Measurements from ENCODE around the gene TMEM181. TPM values are rescaled to one million over a fixed set of nuclear protein-coding genes. Genes with fewer than 3 reads are reported as not detected.

The TMEM181 gene, protein sequence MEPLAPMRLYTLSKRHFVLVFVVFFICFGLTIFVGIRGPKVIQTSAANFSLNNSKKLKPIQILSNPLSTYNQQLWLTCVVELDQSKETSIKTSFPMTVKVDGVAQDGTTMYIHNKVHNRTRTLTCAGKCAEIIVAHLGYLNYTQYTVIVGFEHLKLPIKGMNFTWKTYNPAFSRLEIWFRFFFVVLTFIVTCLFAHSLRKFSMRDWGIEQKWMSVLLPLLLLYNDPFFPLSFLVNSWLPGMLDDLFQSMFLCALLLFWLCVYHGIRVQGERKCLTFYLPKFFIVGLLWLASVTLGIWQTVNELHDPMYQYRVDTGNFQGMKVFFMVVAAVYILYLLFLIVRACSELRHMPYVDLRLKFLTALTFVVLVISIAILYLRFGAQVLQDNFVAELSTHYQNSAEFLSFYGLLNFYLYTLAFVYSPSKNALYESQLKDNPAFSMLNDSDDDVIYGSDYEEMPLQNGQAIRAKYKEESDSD
- total RNA-seq, result 10 to 100 TPM; 21.6 to 31.6 (median 26.0) TPM

DNA sequence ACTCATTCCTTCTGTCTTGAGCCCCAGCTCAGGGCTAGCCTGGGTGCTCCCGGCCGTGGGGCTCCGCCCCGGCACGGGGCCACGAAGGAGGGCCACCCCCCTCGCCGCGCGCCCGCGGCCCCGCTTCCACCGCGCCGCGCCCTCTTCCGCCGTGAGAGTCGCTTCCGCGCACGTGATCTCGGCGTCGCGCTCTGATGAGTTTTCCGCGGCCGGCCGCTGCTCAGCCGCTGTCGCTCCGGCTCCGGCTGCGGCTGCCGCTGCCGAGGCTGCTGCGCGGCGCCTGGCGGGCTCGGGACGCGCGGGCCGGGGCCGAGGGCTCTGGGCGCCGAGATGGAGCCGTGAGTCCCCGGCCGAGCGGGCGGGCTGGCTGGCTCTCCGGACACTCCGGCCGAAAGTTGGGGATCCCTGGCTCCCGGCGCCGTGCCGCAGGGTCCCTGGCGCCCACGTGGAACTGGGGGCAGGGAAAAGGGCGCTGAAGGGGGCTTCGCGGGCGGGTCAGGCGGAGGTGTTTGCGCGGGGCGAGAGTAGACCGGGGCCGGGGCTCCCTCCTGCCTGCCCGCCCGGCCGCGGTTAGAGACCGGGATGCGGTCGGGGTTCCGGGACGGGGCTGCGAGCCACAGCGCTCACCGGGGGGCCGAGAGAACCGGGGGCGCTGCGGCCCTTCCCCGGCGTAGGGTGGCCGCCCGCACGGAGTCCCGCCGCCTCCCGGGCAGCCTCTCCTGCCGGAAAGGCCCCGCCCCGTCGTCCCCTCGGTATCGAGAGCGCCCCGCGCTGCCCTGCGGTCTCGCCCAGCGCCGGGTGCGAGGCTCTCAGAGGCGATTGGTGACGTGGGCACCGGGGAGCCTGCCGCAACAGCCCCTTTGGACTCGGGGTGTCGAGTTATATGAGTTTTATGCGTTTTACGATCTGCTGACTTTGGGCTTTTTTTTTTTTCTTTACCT lies at the start of gene TMEM181:
TSS of gene TMEM181 (plus strand) at position 197 of the 941 bp plus-strand sequence. CDS start at position 331, 134 bp downstream.
- Histone ChIP-seq H3K4me1 (peaks cover 15 to 35% (median 23%) of the 10 kb centered on the region in 4 donors), H3K4me3 (peak within 1 kb of the TSS; percentile 80 to 100 (median 98)), H3K9me3 (no peaks in the 10 kb centered on the region), H3K27me3 (peaks cover 0 to 5% (median 0%) of the 10 kb centered on the region in 4 donors), H3K27ac (replicated peaks in 1 of 4) (peak within 1 kb of the TSS; percentile 86 to 98 (median 96)), H3K36me3 (no peaks in the 10 kb centered on the region)
- WGBS, result 0% methylated on average over 19 of the region's 120 CpGs
- TF ChIP-seq POLR2A (IDR thresholded peaks at IDR 0.05; ENCODE audit: low read depth) (peak; percentile 24), POLR2AphosphoS5 (IDR thresholded peaks at IDR 0.05) (peak; percentile 80 to 87), EP300 (IDR thresholded peaks at IDR 0.05) (no peak)
- intact Hi-C loops (cut with DNase I), result loop anchor here (5.0 kb wide), 1 partner anchor 328 kb away; no protein-coding TSS in a partner anchor
- peak; percentile 96 for DNase-seq (ENCODE audit: extremely low spot score)

DNA sequence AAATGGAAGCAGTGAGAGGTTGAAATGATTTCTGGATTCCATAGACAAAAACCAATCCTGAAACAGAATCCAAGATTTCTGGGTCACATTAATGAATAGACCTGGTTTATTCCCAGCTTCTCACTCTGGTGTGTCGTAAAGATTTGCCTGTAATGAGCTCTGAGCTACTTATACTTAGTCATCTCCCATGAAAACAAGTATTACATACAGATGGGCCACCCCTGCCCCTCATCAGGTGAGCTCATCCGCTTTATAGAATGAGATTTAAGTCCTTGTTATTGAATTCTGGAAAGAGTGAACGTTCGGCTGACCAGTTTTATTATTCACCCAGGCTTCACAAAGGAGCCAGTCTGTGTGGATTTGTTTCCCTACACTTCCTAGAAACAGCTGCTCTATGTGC lies 47.1 kb upstream of the TMEM181 start:
- 86% methylated on average over 4 of the region's 4 CpGs for WGBS
- TF ChIP-seq POLR2AphosphoS5 (IDR thresholded peaks at IDR 0.05) (no peak), POLR2A (IDR thresholded peaks at IDR 0.05; ENCODE audit: low read depth) (no peak), EP300 (IDR thresholded peaks at IDR 0.05) (no peak)
- TF ChIP-seq, protein P1, sequence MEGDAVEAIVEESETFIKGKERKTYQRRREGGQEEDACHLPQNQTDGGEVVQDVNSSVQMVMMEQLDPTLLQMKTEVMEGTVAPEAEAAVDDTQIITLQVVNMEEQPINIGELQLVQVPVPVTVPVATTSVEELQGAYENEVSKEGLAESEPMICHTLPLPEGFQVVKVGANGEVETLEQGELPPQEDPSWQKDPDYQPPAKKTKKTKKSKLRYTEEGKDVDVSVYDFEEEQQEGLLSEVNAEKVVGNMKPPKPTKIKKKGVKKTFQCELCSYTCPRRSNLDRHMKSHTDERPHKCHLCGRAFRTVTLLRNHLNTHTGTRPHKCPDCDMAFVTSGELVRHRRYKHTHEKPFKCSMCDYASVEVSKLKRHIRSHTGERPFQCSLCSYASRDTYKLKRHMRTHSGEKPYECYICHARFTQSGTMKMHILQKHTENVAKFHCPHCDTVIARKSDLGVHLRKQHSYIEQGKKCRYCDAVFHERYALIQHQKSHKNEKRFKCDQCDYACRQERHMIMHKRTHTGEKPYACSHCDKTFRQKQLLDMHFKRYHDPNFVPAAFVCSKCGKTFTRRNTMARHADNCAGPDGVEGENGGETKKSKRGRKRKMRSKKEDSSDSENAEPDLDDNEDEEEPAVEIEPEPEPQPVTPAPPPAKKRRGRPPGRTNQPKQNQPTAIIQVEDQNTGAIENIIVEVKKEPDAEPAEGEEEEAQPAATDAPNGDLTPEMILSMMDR (IDR thresholded peaks at IDR 0.05), result no peak
- intact Hi-C loops (cut with DNase I), result loop anchor here (10.0 kb wide), 1 partner anchor 288 kb away; no protein-coding TSS in a partner anchor

DNA sequence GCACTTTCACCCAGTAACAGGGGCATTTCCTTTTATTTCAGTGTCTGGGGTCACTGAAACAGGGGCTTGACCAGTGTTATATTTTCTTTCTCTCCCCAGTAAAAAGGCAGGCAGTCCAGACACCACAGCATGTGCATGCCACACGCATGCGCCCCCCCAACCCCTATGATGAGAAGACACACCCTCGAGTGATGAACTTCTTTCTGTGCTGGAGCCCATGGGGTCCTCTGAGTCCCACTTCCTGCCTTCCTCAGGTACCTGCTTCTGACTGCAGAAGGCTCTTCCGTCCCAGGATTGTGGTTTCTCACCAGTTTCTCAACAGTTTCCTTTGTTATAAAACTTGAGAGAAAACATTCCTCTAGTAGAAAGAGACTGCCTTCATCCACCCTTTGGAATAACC lies 45.7 kb upstream of the TMEM181 start:
- Histone ChIP-seq H3K4me3 (no peak overlapping the region), H3K4me1 (peaks cover 9 to 17% (median 13%) of the 10 kb centered on the region in 4 donors), H3K36me3 (no peaks in the 10 kb centered on the region), H3K9me3 (no peaks in the 10 kb centered on the region), H3K27ac (replicated peaks in 1 of 4) (no peak overlapping the region), H3K27me3 (peaks cover 0 to 31% (median 14%) of the 10 kb centered on the region in 4 donors)
- WGBS, result 84% methylated on average over 4 of the region's 4 CpGs
- intact Hi-C loops (cut with DNase I), result loop anchor here (10.0 kb wide), 1 partner anchor 289 kb away; no protein-coding TSS in a partner anchor
- no peak for TF ChIP-seq POLR2A (IDR thresholded peaks at IDR 0.05; ENCODE audit: low read depth)
- no peak for TF ChIP-seq EP300 (IDR thresholded peaks at IDR 0.05)
- TF ChIP-seq POLR2AphosphoS5 (IDR thresholded peaks at IDR 0.05), result no peak
- TF ChIP-seq, protein P1 (IDR thresholded peaks at IDR 0.05), result no peak
- no peak for DNase-seq (ENCODE audit: extremely low spot score)

More for the DNA sequence above, 47.1 kb upstream of the TMEM181 start:
- Histone ChIP-seq H3K27ac (replicated peaks in 1 of 4) (no peak overlapping the region), H3K4me1 (peaks cover 0 to 6% (median 3%) of the 10 kb centered on the region in 4 donors), H3K9me3 (no peaks in the 10 kb centered on the region), H3K36me3 (no peaks in the 10 kb centered on the region), H3K27me3 (peaks cover 0 to 23% (median 11%) of the 10 kb centered on the region in 4 donors), H3K4me3 (no peak overlapping the region)
- no peak for DNase-seq (ENCODE audit: extremely low spot score)

DNA sequence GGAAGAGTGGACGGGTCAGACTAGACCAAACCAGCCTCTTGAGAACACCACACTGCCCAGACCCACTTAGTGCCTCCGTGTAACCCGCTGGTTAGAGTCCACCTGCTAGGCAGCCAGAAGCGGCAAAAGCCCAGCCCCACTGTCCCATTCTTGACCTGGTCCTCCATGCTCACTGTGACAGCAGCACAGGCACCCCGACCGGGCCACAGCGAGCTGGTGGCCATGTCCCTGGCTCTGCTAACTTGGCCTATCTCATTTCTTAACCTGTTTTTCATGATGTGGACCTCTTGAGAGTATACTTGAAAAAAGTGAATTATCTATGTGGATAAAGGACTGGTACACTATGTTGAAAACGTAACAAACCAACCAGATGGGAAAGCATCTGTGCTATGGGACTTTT lies 44.9 kb upstream of the TMEM181 start:
- Histone ChIP-seq H3K4me3 (no peak overlapping the region), H3K27me3 (peaks cover 0 to 39% (median 14%) of the 10 kb centered on the region in 4 donors), H3K4me1 (peaks cover 9 to 17% (median 13%) of the 10 kb centered on the region in 4 donors), H3K36me3 (no peaks in the 10 kb centered on the region), H3K27ac (replicated peaks in 1 of 4) (no peak overlapping the region), H3K9me3 (no peaks in the 10 kb centered on the region)
- 97% methylated on average over 8 of the region's 8 CpGs for WGBS
- TF ChIP-seq, protein P1 (IDR thresholded peaks at IDR 0.05), result no peak
- intact Hi-C loops (cut with DNase I), result loop anchor here (10.0 kb wide), 1 partner anchor 290 kb away; no protein-coding TSS in a partner anchor
- DNase-seq (ENCODE audit: extremely low spot score), result no peak

Data from esophagus muscularis mucosa (tissue), 4 donors.